ENCODE results near the gene ITFG1. TPM values are rescaled to one million over a fixed set of nuclear protein-coding genes. Genes with fewer than 3 reads are reported as not detected.
"Not testable (repeated sequence)": the region's sequence is repeated elsewhere in the genome, so short reads cannot be mapped to it uniquely, and the experiment has no call there.

ITFG1 gene
- total and polyA plus RNA-seq, 3 donors from 2014 or later = 94.7 to 130 (median 121) TPM

GRCh38 chr16:47213761-47214440 is 247.0 kb downstream of the ITFG1 start:
- no peak overlapping the region for H3K27ac ChIP-seq
- H3K4me3 ChIP-seq = no peak overlapping the region
- H3K4me1 ChIP-seq = no peaks in the 10 kb centered on the region
- no peak for DNase-seq
- no peaks in the 10 kb centered on the region for H3K27me3 ChIP-seq
- H3K36me3 ChIP-seq (ENCODE audit: low read depth, missing control alignments) = no peaks in the 10 kb centered on the region
- intact Hi-C loops (cut with DNase I; ENCODE audit: low total_unique reads) = no loop called here
- WGBS, 2 donors = 92 to 94% methylated on average over 2 of the region's 2 CpGs
- TF ChIP-seq CTCF (IDR thresholded peaks at IDR 0.05) (no peak), POLR2A (IDR thresholded peaks at IDR 0.05) (no peak)
- H3K9me3 ChIP-seq = no peaks in the 10 kb centered on the region

GRCh38 chr16:47211218-47211617 is 249.6 kb downstream of the ITFG1 start:
- Histone ChIP-seq H3K9me3 (no peaks in the 10 kb centered on the region), H3K4me1 (no peaks in the 10 kb centered on the region), H3K27me3 (no peaks in the 10 kb centered on the region), H3K36me3 (ENCODE audit: low read depth, missing control alignments) (no peaks in the 10 kb centered on the region), H3K4me3 (no peak overlapping the region), H3K27ac (no peak overlapping the region)
- TF ChIP-seq POLR2A (IDR thresholded peaks at IDR 0.05) (no peak), CTCF (IDR thresholded peaks at IDR 0.05) (no peak)
- WGBS, 2 donors = 86 to 92% methylated on average over 4 of the region's 4 CpGs
- intact Hi-C loops (cut with DNase I; ENCODE audit: low total_unique reads) = no loop called here
- no peak for DNase-seq

GRCh38 chr16:47204736-47205504 is 255.9 kb downstream of the ITFG1 start:
- H3K27ac ChIP-seq = no peak overlapping the region
- H3K4me3 ChIP-seq = no peak overlapping the region
- no peak for DNase-seq
- no peaks in the 10 kb centered on the region for H3K4me1 ChIP-seq
- intact Hi-C loops (cut with DNase I; ENCODE audit: low total_unique reads) = no loop called here
- no peaks in the 10 kb centered on the region for H3K27me3 ChIP-seq
- WGBS, 2 donors = 74 to 85% methylated on average over 4 of the region's 4 CpGs
- no peaks in the 10 kb centered on the region for H3K36me3 ChIP-seq (ENCODE audit: low read depth, missing control alignments)
- H3K9me3 ChIP-seq = no peaks in the 10 kb centered on the region
- TF ChIP-seq POLR2A (IDR thresholded peaks at IDR 0.05) (no peak), CTCF (IDR thresholded peaks at IDR 0.05) (no peak)

- DNase-seq; H3K27ac ChIP-seq; H3K36me3 ChIP-seq (ENCODE audit: low read depth, missing control alignments); H3K27me3 ChIP-seq; H3K4me1 ChIP-seq; H3K4me3 ChIP-seq; H3K9me3 ChIP-seq; intact Hi-C loops (cut with DNase I; ENCODE audit: low total_unique reads): not testable (repeated sequence)
- WGBS, 2 donors = 79 to 87% methylated on average over 4 of the region's 4 CpGs
These were observed 257.4 kb downstream of the ITFG1 start for GRCh38 chr16:47203433-47203832.

GRCh38 chr16:47198180-47198575 is 262.7 kb downstream of the ITFG1 start:
- no peaks in the 10 kb centered on the region for H3K36me3 ChIP-seq (ENCODE audit: low read depth, missing control alignments)
- intact Hi-C loops (cut with DNase I; ENCODE audit: low total_unique reads) = no loop called here
- WGBS, 2 donors = 98% methylated on average over 2 of the region's 2 CpGs
- TF ChIP-seq CTCF (IDR thresholded peaks at IDR 0.05) (no peak), POLR2A (IDR thresholded peaks at IDR 0.05) (no peak)
- no peak overlapping the region for H3K27ac ChIP-seq
- no peaks in the 10 kb centered on the region for H3K4me1 ChIP-seq
- H3K4me3 ChIP-seq = no peak overlapping the region
- H3K9me3 ChIP-seq = no peaks in the 10 kb centered on the region
- no peaks in the 10 kb centered on the region for H3K27me3 ChIP-seq
- DNase-seq = no peak

Data from testis (tissue), 3 donors.